MCF 10A (cell line): Measurements from ENCODE around the gene SNX2. TPM values are rescaled to one million over a fixed set of nuclear protein-coding genes. Genes with fewer than 3 reads are reported as not detected.

Experiments used
- BruUV-seq: library from RNA; stranded (reverse); fragments of 400-500 nt; replicated peaks from 2 replicates; lab custom pipeline; 2021; lab: Mats Ljungman, UMichigan
- CTCF ChIA-PET: fragments of 300-600 bp; sonication (Branson Sonifier 250); formaldehyde crosslinking; extraction: SDS; loops from one replicate; lab custom pipeline; 2021; ENCODE audit warnings: antibody characterized with exemption, inconsistent platforms; lab: Yijun Ruan, JAX
- POLR2A ChIA-PET: fragments of 300-600, 350-650 bp; sonication (Branson Sonifier 250); formaldehyde crosslinking; extraction: SDS; loops from one replicate; lab custom pipeline; 2020; ENCODE audit warnings: antibody characterized with exemption, inconsistent platforms; lab: Yijun Ruan, JAX
- DNase-seq: peaks from one replicate; pipeline ENCODE4 v3.0.0-alpha.2; 2018; ENCODE audit not compliant: unreplicated experiment
- H3K27ac Mint-ChIP-seq: one replicate; pipeline ENCODE4 v1.8.0; 2022; ENCODE audit warnings: mild to moderate bottlenecking, low read depth, mixed read lengths; ENCODE audit not compliant: unreplicated experiment
- H3K27me3 Mint-ChIP-seq: one replicate; pipeline ENCODE4 v1.8.0; 2022; ENCODE audit warnings: mixed read lengths; ENCODE audit not compliant: insufficient read depth, unreplicated experiment
- H3K36me3 Mint-ChIP-seq: one replicate; pipeline ENCODE4 v1.8.0; 2022; ENCODE audit warnings: mild to moderate bottlenecking, moderate library complexity, mixed read lengths; ENCODE audit not compliant: insufficient read depth, unreplicated experiment
- H3K4me1 Mint-ChIP-seq: one replicate; pipeline ENCODE4 v1.8.0; 2022; ENCODE audit warnings: mixed read lengths; ENCODE audit not compliant: insufficient read depth, unreplicated experiment
- H3K4me3 Mint-ChIP-seq: one replicate; pipeline ENCODE4 v1.8.0; 2022; ENCODE audit warnings: mild to moderate bottlenecking, moderate library complexity, mixed read lengths; ENCODE audit not compliant: unreplicated experiment
- H3K9me3 Mint-ChIP-seq: one replicate; pipeline ENCODE4 v1.8.0; 2022; ENCODE audit warnings: mixed read lengths; ENCODE audit not compliant: unreplicated experiment
- CTCF ChIP-seq: fragments of 200-600 bp; IDR thresholded peaks from one replicate; pipeline ENCODE4 v1.8.0; 2022; ENCODE audit warnings: antibody characterized with exemption, mild to moderate bottlenecking; ENCODE audit not compliant: unreplicated experiment
- intact Hi-C: fragments of 100-400 bp; cut with micrococcal nuclease; formaldehyde crosslinking; loops from 2 replicates; pipeline ENCODE4 v1.14.1; 2022
- total RNA-seq: library from RNA; stranded (reverse); gene quantifications from 2 replicates; pipeline ENCODE4 v1.2.3, GENCODE V29; 2022

SNX2 gene
- total RNA-seq, 1 experiment from 2014 or later, result 120 TPM

- Mint-ChIP-seq H3K4me1 (no peaks in the 10 kb centered on the region), H3K36me3 (no peaks in the 10 kb centered on the region), H3K4me3 (no peak overlapping the region), H3K27ac (no peak overlapping the region), H3K9me3 (no peaks in the 10 kb centered on the region), H3K27me3 (no peaks in the 10 kb centered on the region)
- DNase-seq, result no peak
- no TSS peak for BruUV-seq
- ChIA-PET POLR2A (interaction anchor here (0.6 to 2.2 kb wide), 3 partner anchors 9 to 809 kb away, joined by 3 to 6 read pairs (median 4); partner anchors contain the start of gene SNX2), CTCF (interaction anchor here (0.5 to 2.2 kb wide), 2 partner anchors 8 to 62 kb away, joined by 3 to 8 read pairs; partner anchors contain the start of gene SNX2)
- no peak for TF ChIP-seq CTCF
- intact Hi-C loops, result no loop called here
These were observed 8.8 kb upstream of the SNX2 start for GRCh38 chr5:122766130-122766529.

- Mint-ChIP-seq H3K36me3 (no peaks in the 10 kb centered on the region), H3K4me3 (no peak overlapping the region), H3K4me1 (no peaks in the 10 kb centered on the region), H3K27ac (no peak overlapping the region), H3K27me3 (no peaks in the 10 kb centered on the region), H3K9me3 (no peaks in the 10 kb centered on the region)
- DNase-seq, result no peak
- intact Hi-C loops, result no loop called here
- CTCF ChIA-PET, result interaction anchor here (0.6 kb wide), 1 partner anchor 66 kb away, joined by 4 read pairs; no protein-coding TSS in a partner anchor
- no peak for TF ChIP-seq CTCF
- no TSS peak for BruUV-seq
- POLR2A ChIA-PET, result no interaction called here
These were observed 4.4 kb upstream of the SNX2 start for GRCh38 chr5:122770477-122770876.

GRCh38 chr5:122772446-122772845 lies 2.4 kb upstream of the SNX2 start:
- no peak for TF ChIP-seq CTCF
- no TSS peak for BruUV-seq
- ChIA-PET CTCF (interaction anchor here (0.6 to 2.3 kb wide), 4 partner anchors 21 to 348 kb away, joined by 3 to 15 read pairs (median 3); no protein-coding TSS in a partner anchor), POLR2A (interaction anchor here (0.7 to 1.4 kb wide), 3 partner anchors 14 to 73 kb away, joined by 3 to 7 read pairs (median 3); no protein-coding TSS in a partner anchor)
- Mint-ChIP-seq H3K27me3 (no peaks in the 10 kb centered on the region), H3K27ac (no peak overlapping the region), H3K36me3 (no peaks in the 10 kb centered on the region), H3K9me3 (no peaks in the 10 kb centered on the region), H3K4me3 (no peak overlapping the region), H3K4me1 (peaks cover 11% of the 10 kb centered on the region)
- intact Hi-C loops, result no loop called here
- DNase-seq, result no peak

GRCh38 chr5:122773619-122774018 lies 1.3 kb upstream of the SNX2 start:
- no TSS peak for BruUV-seq

More at GRCh38 chr5:122773619-122774018, 1.3 kb upstream of the SNX2 start:
- no peaks in the 10 kb centered on the region for H3K27me3 Mint-ChIP-seq
- CTCF ChIA-PET, result interaction anchor here (0.6 to 3.0 kb wide), 5 partner anchors 8 to 235 kb away, joined by 3 to 21 read pairs (median 8); no protein-coding TSS in a partner anchor
- intact Hi-C loops, result loop anchor here (2.0 kb wide), 1 partner anchor 71 kb away; the partner anchor contains the start of gene SNX24
- H3K36me3 Mint-ChIP-seq, result no peaks in the 10 kb centered on the region
- no peaks in the 10 kb centered on the region for H3K9me3 Mint-ChIP-seq
- no peak for DNase-seq
- H3K4me3 Mint-ChIP-seq, result peak overlapping the region; percentile 6
- no peak overlapping the region for H3K27ac Mint-ChIP-seq
- no peak for TF ChIP-seq CTCF
- POLR2A ChIA-PET, result interaction anchor here (1.3 to 3.6 kb wide), 4 partner anchors 13 to 73 kb away, joined by 3 to 41 read pairs (median 18); partner anchors contain the start of gene SNX24
- peaks cover 21% of the 10 kb centered on the region for H3K4me1 Mint-ChIP-seq
